Measurements from ENCODE around the gene FRMD4A.

DNA sequence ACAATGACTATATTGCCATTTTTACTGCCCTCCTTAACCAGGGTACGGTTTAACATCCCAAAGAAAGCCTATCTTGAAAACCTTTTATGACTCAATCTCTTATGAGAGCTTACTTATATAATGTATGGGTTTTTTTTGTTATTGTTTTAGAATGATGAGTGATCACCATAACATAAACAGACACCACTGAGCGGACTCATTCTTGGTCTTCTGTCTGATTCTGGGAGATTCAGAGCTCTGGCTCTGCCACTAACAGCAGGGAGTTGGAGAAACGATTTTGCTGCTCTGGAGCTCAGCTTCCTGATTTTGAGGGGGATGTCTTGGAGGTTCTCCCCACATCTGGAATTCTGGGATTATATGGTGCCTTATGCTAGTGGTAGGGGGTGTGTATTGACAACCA, 244.1 kb downstream of the FRMD4A start:
- TF ChIP-seq CTCF (IDR thresholded peaks at IDR 0.05 in 2 of 3, conservative IDR thresholded peaks at IDR 0.05 in 1 of 3; ENCODE audit: control insufficient read depth in 2 of 3, extremely low read depth in 1 of 3, insufficient read depth in 1 of 3, low read depth in 3 of 3, low read length in 3 of 3) = no peak
- no peak for TF ChIP-seq MTA2 (IDR thresholded peaks at IDR 0.05; ENCODE audit: low read depth)
- no peak for TF ChIP-seq POLR2A (IDR thresholded peaks at IDR 0.05; ENCODE audit: low read depth, low read length)
- no peak for TF ChIP-seq JUNB (IDR thresholded peaks at IDR 0.05)
- TF ChIP-seq, protein P1, sequence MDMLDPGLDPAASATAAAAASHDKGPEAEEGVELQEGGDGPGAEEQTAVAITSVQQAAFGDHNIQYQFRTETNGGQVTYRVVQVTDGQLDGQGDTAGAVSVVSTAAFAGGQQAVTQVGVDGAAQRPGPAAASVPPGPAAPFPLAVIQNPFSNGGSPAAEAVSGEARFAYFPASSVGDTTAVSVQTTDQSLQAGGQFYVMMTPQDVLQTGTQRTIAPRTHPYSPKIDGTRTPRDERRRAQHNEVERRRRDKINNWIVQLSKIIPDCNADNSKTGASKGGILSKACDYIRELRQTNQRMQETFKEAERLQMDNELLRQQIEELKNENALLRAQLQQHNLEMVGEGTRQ (IDR thresholded peaks at IDR 0.05; ENCODE audit: borderline replicate concordance, low read depth, low read length) = no peak
- TF ChIP-seq PAX8 (IDR thresholded peaks at IDR 0.05) = no peak
- TF ChIP-seq SMC3 (IDR thresholded peaks at IDR 0.05; ENCODE audit: borderline replicate concordance, low read length) = no peak
- TF ChIP-seq ETV6 (conservative IDR thresholded peaks at IDR 0.05 in 1 of 2, IDR thresholded peaks at IDR 0.05 in 1 of 2; ENCODE audit: borderline replicate concordance in 1 of 2, low read depth in 1 of 2) = no peak
- no peak for TF ChIP-seq POLR2AphosphoS5 (IDR thresholded peaks at IDR 0.05; ENCODE audit: low read length)
- TF ChIP-seq ATF2 (IDR thresholded peaks at IDR 0.05; ENCODE audit: low read length) = no peak
- no peak for TF ChIP-seq ZBTB4 (CRISPR knock-in tag; IDR thresholded peaks at IDR 0.05)
- no peak for TF ChIP-seq ZZZ3 (IDR thresholded peaks at IDR 0.05; ENCODE audit: control insufficient read depth, insufficient read length, low read depth)
- TF ChIP-seq POU2F2 (IDR thresholded peaks at IDR 0.05; ENCODE audit: borderline replicate concordance, low read depth, low read length) = no peak
- no peak for TF ChIP-seq BMI1 (IDR thresholded peaks at IDR 0.05; ENCODE audit: borderline replicate concordance)

Measured in GM12878 (cell line).